Upper lobe of left lung (tissue), 6 donors: ENCODE results near the gene CAND2. TPM values are rescaled to one million over a fixed set of nuclear protein-coding genes. Genes with fewer than 3 reads are reported as not detected.

Experiments
- ATAC-seq, 2 donors: fragments of 200-7000 bp; cut with Tn5 transposase; one replicate each; pipeline ENCODE4 v1.9.1; 2022; ENCODE audit warnings: mild to moderate bottlenecking in 2 of 2, moderate library complexity in 2 of 2; ENCODE audit not compliant: low FRiP score in 2 of 2
- DNase-seq, 2 donors: peaks; one replicate each; pipeline ENCODE4 v3.0.0-alpha.2; 2019 to 2020
- H3K27ac ChIP-seq, 4 donors: fragments of 200-600 bp; sonication (generic); one replicate each; pipeline ENCODE4 v1.5.1; 2016 to 2019
- H3K27me3 ChIP-seq, 4 donors: fragments of 200-600 bp; sonication (generic); one replicate each; pipeline ENCODE4 v1.5.1; 2017 to 2019
- H3K36me3 ChIP-seq, 4 donors: fragments of 200-600 bp; sonication (generic); one replicate each; pipeline ENCODE4 v1.5.1; 2016 to 2019
- H3K4me1 ChIP-seq, 4 donors: fragments of 200-600 bp; sonication (generic); one replicate each; pipeline ENCODE4 v1.5.1; 2018 to 2019
- H3K4me3 ChIP-seq, 4 donors: fragments of 200-600 bp; sonication (generic); one replicate each; pipeline ENCODE4 v1.5.1; 2017 to 2019; ENCODE audit warnings: mild to moderate bottlenecking in 2 of 4, moderate library complexity in 1 of 4
- H3K9me3 ChIP-seq, 4 donors: fragments of 200-600 bp; sonication (generic); one replicate each; pipeline ENCODE4 v1.5.1; 2018 to 2019
- EP300 ChIP-seq, 4 donors: sonication (generic); formaldehyde crosslinking; IDR thresholded peaks; one replicate each; pipeline ENCODE4 v1.5.1; 2017; ENCODE audit warnings: antibody characterized with exemption in 4 of 4, control low read depth in 2 of 4
- POLR2A ChIP-seq, 4 donors: fragments of 450-650 bp; IDR thresholded peaks; one replicate each; pipeline ENCODE4 v1.5.1; 2016 to 2017; ENCODE audit warnings: antibody characterized with exemption in 4 of 4, mild to moderate bottlenecking in 2 of 4
- POLR2AphosphoS5 ChIP-seq, 2 donors: sonication (generic); formaldehyde crosslinking; IDR thresholded peaks; one replicate each; pipeline ENCODE4 v1.5.1; 2017; ENCODE audit warnings: antibody characterized with exemption in 2 of 2
- WGBS, 2 donors: methylation state at CpG; one replicate each; pipeline ENCODE4 v1.1.5; 2017 to 2018; 5-methylcytosine and 5-hydroxymethylcytosine counted together
- total RNA-seq, 6 donors: library from RNA; depleted of rRNA in 4 of 6; stranded (reverse); fragments of >200 nt in 4 of 6; gene quantifications; one replicate each; pipeline versions ENCODE4 v1.1.0 to v1.2.1, GENCODE V29; 2016 to 2021
- TF ChIP-seq, protein P1 (sequence below), 6 experiments: fragments of 450-650 bp in 4 of 6; fragments of 200-600 bp in 2 of 6; sonication (generic) in 2 of 6; IDR thresholded peaks; one replicate each; pipeline ENCODE4 v1.5.1; 2016 to 2019; ENCODE audit warnings: antibody characterized with exemption in 6 of 6
- donor health status: DM: no; HTN: no; CAD: no; lungs with moderate emphysema.
- donor health status: DM: no; HTN: yes; CAD: no; lungs with severe emphysema.

CAND2 gene
- total RNA-seq, 6 donors from 2014 or later = 2.3 to 7.3 (median 5.0) TPM

DNA sequence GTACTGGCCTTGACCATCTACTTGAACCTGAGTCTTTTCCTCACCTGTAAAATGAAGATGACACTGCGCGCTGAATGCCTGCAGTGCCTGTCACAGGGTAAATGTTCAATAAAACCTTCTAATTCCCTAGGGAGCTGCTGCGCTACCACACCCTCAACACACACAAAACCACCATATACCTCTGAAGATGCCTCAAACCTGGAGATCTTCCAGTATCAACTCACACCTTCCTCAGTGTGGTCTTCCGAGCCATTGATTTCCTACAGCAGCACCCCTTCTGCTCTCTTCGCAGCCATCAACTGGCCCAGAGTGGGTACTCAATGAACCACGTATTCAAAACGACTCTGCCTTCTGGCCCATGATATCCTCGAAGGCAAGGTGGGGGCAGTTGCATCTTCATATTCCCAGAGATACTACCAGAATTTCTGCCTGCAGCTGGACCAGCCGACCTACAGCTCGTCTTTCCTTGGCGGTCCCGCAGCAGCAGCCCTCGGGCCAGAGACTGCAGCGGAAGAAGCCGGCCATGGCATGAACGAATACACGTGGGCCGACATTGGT, 44.2 kb downstream of the CAND2 start:
- peaks cover 22 to 38% (median 29%) of the 10 kb centered on the region in 4 donors for H3K4me1 ChIP-seq
- no peaks in the 10 kb centered on the region for H3K9me3 ChIP-seq
- H3K27ac ChIP-seq = peak overlapping the region; percentile 89 to 96 (median 93)
- peaks cover 9 to 43% (median 42%) of the 10 kb centered on the region in 4 donors for H3K36me3 ChIP-seq
- peak overlapping the region; percentile 75 to 87 (median 77) for H3K4me3 ChIP-seq
- DNase-seq (peak in 1 of 2 donors; percentile 34), ATAC-seq (peak; percentile 66 to 69)
- no peak for TF ChIP-seq EP300 (IDR thresholded peaks at IDR 0.05)
- TF ChIP-seq POLR2A (IDR thresholded peaks at IDR 0.05) = no peak
- TF ChIP-seq POLR2AphosphoS5 (IDR thresholded peaks at IDR 0.05) = no peak
- TF ChIP-seq, protein P1, sequence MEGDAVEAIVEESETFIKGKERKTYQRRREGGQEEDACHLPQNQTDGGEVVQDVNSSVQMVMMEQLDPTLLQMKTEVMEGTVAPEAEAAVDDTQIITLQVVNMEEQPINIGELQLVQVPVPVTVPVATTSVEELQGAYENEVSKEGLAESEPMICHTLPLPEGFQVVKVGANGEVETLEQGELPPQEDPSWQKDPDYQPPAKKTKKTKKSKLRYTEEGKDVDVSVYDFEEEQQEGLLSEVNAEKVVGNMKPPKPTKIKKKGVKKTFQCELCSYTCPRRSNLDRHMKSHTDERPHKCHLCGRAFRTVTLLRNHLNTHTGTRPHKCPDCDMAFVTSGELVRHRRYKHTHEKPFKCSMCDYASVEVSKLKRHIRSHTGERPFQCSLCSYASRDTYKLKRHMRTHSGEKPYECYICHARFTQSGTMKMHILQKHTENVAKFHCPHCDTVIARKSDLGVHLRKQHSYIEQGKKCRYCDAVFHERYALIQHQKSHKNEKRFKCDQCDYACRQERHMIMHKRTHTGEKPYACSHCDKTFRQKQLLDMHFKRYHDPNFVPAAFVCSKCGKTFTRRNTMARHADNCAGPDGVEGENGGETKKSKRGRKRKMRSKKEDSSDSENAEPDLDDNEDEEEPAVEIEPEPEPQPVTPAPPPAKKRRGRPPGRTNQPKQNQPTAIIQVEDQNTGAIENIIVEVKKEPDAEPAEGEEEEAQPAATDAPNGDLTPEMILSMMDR (IDR thresholded peaks at IDR 0.05) = no peak
- H3K27me3 ChIP-seq = no peaks in the 10 kb centered on the region
- WGBS, 2 donors = 9 to 14% methylated on average over 7 to 17 of the region's 18 CpGs

- H3K9me3 ChIP-seq = no peaks in the 10 kb centered on the region
- peak within 1 kb of the TSS; percentile 89 to 96 (median 93) for H3K27ac ChIP-seq
- WGBS, 2 donors = 0 to 1% methylated on average over 26 to 42 of the region's 43 CpGs
- TF ChIP-seq POLR2A (IDR thresholded peaks at IDR 0.05) (peak in 3 of 4 donors; percentile 64 to 89 (median 89)), POLR2AphosphoS5 (IDR thresholded peaks at IDR 0.05) (peak; percentile 93 to 98), EP300 (IDR thresholded peaks at IDR 0.05) (no peak)
- TF ChIP-seq, protein P1 (IDR thresholded peaks at IDR 0.05) = peak; percentile 70 to 84 (median 78)
- H3K27me3 ChIP-seq = no peaks in the 10 kb centered on the region
- ATAC-seq (peak; percentile 98), DNase-seq (peak; percentile 87 to 88)
- H3K36me3 ChIP-seq = peaks cover 7 to 37% (median 35%) of the 10 kb centered on the region in 4 donors
- H3K4me3 ChIP-seq = peak within 1 kb of the TSS; percentile 75 to 87 (median 77)
- peaks cover 22 to 38% (median 29%) of the 10 kb centered on the region in 4 donors for H3K4me1 ChIP-seq
Observed at GRCh38 chr3:12841149-12841969, 44.9 kb downstream of the CAND2 start, which contains the start of gene RPL32. TSS of gene RPL32 (minus strand) at chr3:12841565. CDS start at chr3:12840237, 1,328 bp downstream.

GRCh38 chr3:12841970-12842328, 45.5 kb downstream of the CAND2 start:
- peaks cover 22 to 36% (median 29%) of the 10 kb centered on the region in 4 donors for H3K4me1 ChIP-seq
- H3K27ac ChIP-seq = peak overlapping the region in 3 of 4 donors; percentile 89 to 96 (median 93)
- 45 to 54% methylated on average over 7 of the region's 7 CpGs for WGBS, 2 donors
- no peaks in the 10 kb centered on the region for H3K9me3 ChIP-seq
- DNase-seq (no peak), ATAC-seq (no peak)
- H3K27me3 ChIP-seq = no peaks in the 10 kb centered on the region
- H3K36me3 ChIP-seq = peaks cover 3 to 31% (median 29%) of the 10 kb centered on the region in 4 donors
- peak overlapping the region in 3 of 4 donors; percentile 3 to 76 (median 75) for H3K4me3 ChIP-seq
- TF ChIP-seq POLR2A (IDR thresholded peaks at IDR 0.05) = no peak
- no peak for TF ChIP-seq POLR2AphosphoS5 (IDR thresholded peaks at IDR 0.05)
- TF ChIP-seq, protein P1 (IDR thresholded peaks at IDR 0.05) = no peak
- TF ChIP-seq EP300 (IDR thresholded peaks at IDR 0.05) = no peak

DNA sequence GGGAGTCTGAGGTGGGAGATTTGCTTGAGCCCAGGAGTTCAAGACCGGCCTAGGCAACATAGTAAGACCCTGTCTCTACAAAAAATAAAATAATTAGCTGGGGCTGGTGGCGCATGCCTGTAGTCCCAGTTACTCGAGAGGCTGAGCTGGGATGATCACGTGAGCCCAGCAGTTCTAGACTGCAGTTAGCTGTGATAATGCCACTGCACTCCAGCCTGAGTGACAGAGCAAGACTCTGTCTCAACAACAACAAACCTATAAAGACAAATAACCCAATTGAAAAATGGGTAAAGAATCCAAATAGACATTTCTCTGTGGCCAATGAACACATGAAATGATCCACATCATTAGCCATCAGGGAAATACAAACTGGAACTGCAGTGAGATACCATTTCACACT, 46.0 kb downstream of the CAND2 start:
- no peak overlapping the region for H3K27ac ChIP-seq
- no peaks in the 10 kb centered on the region for H3K9me3 ChIP-seq
- 94 to 96% methylated on average over 4 of the region's 4 CpGs for WGBS, 2 donors
- TF ChIP-seq EP300 (IDR thresholded peaks at IDR 0.05) (no peak), POLR2A (IDR thresholded peaks at IDR 0.05) (no peak), POLR2AphosphoS5 (IDR thresholded peaks at IDR 0.05) (no peak)
- H3K36me3 ChIP-seq = peaks cover 3 to 25% (median 24%) of the 10 kb centered on the region in 4 donors
- H3K27me3 ChIP-seq = no peaks in the 10 kb centered on the region
- ATAC-seq = no peak
- DNase-seq = no peak
- H3K4me1 ChIP-seq = peaks cover 22 to 32% (median 29%) of the 10 kb centered on the region in 4 donors
- H3K4me3 ChIP-seq = no peak overlapping the region

DNA sequence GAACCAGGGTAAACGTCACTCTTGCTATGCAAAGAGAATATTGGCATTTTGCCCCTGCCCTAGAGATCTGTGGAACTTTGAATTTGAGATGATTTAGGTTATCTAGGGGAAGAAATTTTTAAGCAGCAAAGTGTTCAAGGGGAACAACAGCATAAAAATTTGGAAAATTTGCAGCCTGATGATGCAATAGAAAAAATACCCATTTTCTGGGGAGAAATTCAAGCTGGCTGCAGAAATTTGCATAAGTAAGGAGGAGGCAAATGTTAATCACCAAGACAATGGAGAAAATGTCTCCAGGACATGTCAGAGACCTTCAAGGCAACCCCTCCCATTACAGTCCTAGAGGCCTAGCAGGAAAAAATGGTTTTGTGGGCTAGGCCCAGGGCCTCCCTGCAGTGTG, 49.3 kb downstream of the CAND2 start:
- DNase-seq (no peak), ATAC-seq (no peak)
- TF ChIP-seq POLR2AphosphoS5 (IDR thresholded peaks at IDR 0.05) (no peak), EP300 (IDR thresholded peaks at IDR 0.05) (no peak), POLR2A (IDR thresholded peaks at IDR 0.05) (no peak)
- TF ChIP-seq, protein P1 (IDR thresholded peaks at IDR 0.05) = no peak
- no peak overlapping the region for H3K4me3 ChIP-seq
- WGBS, 2 donors = 19 to 52% methylated on average over 1 of the region's 1 CpG
- H3K27ac ChIP-seq = no peak overlapping the region
- H3K9me3 ChIP-seq = no peaks in the 10 kb centered on the region
- H3K27me3 ChIP-seq = no peaks in the 10 kb centered on the region
- peaks cover 0 to 3% (median 0%) of the 10 kb centered on the region in 4 donors for H3K4me1 ChIP-seq
- no peaks in the 10 kb centered on the region for H3K36me3 ChIP-seq
